NCI-H1694 treated with DMSO at 0.1 percent for 48 hours (cell line): ENCODE results near the gene CASP14.
A peak's percentile ranks its signal among the peaks of the same experiment; 100 is the strongest.
"Not testable (repeated sequence)": the region's sequence is repeated elsewhere in the genome, so short reads cannot be mapped to it uniquely, and the experiment has no call there.

Experiments used
- DNase-seq: peaks from one replicate; lab custom pipeline; 2025; lab: John Stamatoyannopoulos, UW

Gene CASP14

DNA sequence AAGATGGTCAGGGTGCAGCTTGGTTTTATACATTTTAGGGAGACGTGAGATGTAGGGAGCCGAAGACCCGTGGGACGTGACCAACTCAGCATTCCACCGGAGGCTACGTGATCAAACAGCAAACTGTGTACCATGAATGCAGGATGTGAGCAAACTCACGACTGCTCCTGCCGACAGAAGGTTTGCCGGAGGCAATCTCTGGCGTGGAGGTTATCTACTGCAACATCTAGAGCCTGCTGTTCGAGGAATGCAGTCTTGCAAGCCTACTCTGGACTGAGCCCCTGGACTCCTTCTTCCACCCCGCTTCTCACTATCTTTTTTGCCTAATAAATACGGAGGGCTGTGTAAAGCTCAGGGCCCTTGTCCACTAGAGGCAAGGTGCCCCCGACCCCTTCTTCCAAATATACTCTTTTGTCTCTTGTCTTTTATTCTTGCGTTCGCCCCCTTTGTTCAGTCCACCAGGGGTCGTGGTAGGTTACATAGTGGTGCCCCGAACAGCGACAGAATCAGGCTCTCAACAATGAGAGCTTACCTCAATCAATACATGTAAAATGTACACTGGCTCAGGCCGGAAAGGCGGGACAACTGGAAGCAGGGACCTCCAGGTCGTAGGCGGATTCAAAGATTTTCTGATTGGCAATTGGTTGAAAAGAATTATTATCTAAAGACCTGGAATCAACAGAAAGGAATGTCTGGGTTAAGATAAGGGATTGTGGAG lies 23.8 kb downstream of the CASP14 start:
- DNase-seq, result no peak

DNA sequence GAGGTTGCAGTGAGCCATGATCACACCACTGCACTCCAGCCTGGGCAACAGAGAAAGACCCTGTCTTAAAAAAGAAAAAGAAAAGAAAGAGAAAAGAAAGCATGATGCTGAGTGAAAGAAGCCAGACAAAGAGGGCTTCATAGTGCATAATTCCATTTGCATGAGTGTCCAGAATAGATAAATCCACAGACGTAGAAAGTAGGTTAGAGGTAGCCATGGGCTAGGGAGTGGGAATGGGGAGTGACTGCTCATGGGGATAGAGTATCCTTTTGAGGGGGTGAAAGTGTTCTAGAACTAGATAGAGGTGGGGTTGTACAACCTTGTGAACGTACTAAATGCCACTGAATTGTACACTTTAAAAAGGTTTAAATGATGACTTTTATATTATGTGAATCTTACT lies 25.1 kb downstream of the CASP14 start:
- no peak for DNase-seq

DNA sequence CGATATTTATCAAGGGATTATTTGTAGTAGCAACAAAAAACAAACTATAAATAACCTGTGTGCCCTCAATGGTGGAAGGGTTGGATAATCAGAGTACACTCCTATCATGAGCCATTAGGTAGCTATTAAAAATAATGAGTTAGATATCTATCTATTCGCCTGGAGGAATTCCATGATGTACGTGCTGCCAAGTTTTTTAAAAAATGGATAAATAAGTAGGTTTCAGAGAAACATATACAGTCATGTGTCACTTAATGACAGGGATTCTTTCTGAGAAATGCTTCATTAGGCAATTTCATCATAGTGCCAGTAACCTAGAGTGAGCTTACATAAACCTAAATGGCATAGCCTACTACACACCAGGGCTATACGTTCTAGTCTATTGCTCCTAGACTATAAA lies 26.5 kb downstream of the CASP14 start:
- DNase-seq, result no peak

GRCh38 chr19:15080002-15080401 lies 30.7 kb downstream of the CASP14 start:
- DNase-seq, result not testable (repeated sequence)

- DNase-seq, result no peak
Measured at GRCh38 chr19:15081911-15082310, 32.6 kb downstream of the CASP14 start, which contains the start of gene OR1I1. OR1I1 (plus strand) TSS chr19:15082211; CDS start chr19:15087066, 4,855 bp downstream.

GRCh38 chr19:15087182-15087581 lies 37.9 kb downstream of the CASP14 start:
- no peak for DNase-seq

DNA sequence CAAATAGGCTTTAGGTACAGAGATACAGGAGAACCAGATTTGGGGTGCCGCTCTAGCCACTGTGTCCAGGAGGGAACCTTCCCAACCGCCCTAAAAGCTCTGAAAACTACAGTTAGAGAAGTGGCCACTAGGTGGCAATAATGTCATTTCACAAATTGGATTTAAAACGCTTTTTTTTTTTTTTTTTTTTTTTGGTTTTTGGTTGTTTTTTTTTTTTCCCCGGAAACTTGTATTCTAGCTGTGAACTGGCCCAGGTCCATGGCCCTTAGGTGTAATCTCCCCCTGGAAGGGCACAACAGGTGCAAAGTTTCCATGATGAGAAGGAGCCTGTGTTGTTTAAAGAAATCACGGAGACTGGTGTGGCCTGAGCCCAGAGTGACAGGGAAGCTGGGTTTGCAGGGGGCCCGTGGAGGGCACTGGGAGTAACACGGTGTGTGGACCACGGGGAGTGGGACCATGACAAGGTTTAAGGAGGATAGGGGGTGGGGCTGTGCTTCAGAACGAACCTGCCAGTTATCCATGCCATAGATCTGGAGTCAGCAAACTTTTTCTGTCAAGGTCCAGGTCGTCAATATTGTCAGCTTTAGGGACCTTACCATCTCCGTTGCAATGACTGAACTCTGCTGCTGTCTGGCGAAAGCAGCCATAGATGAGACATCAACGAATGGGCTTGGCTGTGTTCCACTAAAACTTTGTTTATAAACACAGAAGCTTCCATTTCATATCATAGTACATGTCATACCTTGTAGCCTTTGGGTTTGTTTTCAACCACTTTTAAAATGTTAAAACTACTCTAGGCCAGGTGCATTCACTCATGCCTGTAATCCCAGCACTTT lies 42.9 kb downstream of the CASP14 start:
- peak; percentile 56 for DNase-seq

DNA sequence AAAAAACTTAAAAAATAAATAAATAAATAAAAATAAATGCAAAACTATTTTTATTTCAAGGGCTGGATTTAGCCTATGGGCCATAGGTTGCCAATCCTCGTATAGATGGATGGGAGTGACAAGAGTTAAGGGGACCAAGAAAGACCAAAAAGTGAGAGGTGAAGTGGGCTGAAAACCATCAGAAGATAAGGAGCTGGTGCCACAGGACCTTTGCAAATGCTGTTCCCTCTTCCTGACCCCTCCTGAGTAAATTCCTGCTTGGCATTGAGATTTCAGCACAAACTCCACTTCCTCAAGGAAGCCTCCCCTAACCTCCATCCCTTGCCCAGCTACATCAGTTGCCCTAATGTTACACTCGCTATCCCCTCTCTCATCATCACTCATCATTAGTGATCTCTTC lies 43.7 kb downstream of the CASP14 start:
- no peak for DNase-seq

DNA sequence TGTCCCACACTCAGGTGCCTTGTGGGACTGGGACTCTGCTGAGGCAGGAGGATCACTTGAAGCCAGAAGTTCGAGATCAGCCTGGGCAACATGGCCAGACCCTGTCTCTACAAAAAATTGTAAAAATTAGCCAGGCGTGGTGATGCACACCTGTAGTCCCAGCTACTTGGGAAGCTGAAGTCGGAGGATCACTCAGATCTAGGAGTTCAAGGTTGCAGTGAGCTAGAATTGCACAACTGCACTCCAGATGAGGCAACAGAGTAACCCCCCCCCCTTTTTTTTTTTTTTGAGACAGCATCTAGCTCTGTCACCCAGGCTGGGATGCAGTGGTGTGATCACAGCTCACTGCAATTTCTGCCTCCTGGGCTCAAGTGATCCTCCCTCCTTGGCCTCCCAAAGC lies 46.9 kb downstream of the CASP14 start:
- DNase-seq, result no peak

GRCh38 chr19:15097980-15098379 lies 48.7 kb downstream of the CASP14 start:
- DNase-seq, result not testable (repeated sequence)

DNA sequence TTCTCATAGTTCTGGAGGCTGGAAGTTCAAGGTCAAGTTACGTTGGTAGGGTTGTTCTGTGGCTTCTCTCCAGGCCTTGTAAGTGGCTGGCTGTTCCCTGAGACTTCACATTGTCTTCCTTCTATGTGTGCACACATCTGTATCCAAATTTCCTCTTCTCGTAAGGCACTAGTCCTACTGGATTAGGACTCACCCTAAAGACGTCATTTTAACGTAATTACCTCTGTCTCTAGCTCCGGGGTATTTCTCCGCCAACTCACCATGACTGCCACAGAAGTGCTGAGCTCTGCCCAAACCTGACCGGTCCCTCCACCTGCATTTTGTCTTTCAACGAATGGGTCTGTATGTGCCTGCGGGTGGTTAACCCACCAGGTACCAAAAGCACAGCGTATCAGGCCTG lies 49.2 kb downstream of the CASP14 start:
- DNase-seq, result no peak

DNA sequence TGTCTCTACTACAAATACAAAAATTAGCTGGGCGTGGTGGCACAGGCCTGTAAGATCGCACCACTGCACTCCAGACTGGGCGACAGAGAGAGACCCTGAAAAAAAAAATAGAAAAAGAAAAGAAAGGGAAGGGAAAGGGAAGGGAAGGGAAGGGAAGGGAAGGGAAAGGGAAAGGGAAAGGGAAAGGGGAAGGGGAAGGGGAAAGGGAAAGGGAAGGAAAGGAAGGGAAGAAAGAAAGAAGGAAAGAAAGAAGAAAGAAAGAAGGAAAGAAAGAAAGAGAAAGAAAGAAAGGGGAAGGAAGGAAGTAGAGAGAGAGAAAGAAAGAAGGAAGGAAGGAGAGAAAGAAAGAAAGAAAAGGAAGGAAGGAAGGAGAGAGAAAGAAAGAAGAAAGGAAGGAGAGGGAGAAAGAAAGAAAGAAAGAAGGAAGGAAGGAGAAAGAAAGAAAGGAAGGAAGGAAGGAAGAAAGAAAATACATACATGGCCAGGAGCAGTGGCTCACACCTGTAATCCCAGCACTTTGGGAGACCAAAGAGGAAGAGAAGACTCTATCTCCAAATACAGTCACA lies 49.8 kb downstream of the CASP14 start:
- DNase-seq, result no peak

- peak; percentile 17 for DNase-seq
Measured at GRCh38 chr19:15101479-15102082, 52.3 kb downstream of the CASP14 start.

DNA sequence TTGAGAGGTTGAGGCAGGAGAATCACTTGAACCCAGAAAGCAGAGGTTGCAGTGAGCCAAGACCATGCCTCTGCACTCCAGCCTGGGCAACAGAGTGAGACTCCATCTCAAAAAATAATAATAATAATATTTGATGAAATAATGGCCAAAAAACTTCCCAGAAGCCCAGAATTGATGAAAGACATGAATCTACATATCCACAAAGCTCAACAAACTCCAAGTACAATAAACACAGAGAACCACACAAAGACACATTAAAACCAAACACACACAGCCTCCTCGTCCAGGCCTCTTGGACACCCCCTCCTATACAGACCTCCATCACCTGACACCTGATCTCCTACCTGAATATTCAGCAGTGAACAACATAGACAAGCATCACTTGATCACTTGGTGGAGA lies 54.7 kb downstream of the CASP14 start:
- no peak for DNase-seq

DNA sequence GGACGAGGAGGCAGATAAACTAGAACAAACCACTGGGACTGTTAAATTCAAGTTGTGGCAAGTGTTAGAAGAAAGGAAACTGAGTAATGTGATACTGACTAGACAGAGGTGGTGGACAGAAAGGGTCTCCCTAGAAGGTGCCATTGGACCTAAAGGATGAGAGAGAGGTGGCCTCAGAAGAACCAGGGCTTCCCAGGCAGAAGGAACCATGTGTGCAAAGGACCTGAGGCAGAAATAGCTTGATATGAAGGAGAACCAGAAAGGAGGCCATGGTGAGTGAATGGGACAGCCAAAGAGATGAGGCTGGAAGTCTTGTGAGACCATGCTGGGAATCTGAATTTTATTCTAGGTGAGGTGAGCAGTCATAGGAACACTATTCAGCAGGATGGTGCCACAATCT lies 55.1 kb downstream of the CASP14 start:
- no peak for DNase-seq

DNA sequence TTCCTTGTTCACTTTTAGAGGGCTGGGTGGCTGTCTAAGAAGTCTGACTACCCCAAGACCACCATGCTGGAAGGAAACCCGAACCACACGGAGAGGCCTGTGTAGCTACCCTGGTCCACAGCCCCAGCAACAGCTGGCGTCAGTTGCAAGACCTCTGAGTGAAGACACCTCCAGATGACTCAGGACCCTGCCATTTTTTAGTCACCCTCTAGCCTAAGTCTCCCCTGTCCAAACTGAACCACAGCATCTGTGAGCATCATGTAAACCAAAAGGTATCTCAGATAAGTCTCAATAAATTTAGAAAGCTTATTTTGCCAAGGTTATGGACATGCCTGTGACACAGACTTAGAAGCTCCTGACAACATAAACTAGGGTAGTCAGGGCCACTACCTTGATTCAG lies 55.8 kb downstream of the CASP14 start:
- no peak for DNase-seq

DNA sequence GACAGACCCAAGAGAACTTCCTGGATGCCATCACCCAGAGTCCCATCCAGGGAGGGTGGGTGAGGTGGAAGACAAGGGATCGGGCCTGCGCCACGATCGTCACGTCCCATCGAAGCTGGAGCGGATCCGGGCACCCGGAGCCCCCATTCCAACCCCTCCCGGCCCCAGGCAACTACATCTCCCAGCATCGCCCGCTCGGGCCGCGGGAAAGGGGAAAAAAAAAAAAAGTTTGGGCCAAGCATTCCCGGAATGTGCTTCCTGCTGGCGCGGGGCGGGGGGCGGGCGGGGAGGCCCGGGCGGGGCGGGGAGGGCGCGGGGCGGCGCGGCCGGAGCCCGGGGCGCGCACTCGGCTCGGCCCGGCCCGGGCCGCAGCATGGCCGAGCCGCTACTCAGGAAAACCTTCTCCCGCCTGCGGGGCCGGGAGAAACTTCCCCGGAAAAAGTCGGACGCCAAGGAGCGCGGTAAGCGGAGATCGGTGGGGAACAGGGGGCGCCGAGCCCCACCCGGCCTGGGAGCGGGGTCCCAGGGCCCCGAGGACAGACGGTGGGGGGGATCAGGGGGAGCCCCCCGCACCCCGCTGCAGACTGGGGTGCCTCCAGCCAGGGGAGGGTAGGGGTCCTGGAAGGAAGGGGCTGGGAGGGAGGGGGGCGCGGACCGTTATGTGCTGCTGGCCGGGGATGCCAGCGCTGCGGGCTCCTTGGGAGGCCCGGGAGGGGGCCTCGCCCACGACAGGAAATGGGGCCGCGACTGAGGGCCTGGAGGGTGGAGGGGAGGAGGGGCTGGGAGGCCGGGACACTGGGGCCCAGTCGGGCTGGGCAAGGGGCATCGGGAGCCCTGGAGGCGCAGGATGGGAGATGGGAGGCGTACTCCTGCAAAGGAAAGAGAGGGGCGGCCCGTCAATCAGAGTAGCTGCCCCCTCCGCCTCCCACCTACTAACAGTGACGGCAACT lies 58.1 kb downstream of the CASP14 start, which contains the start of gene SYDE1:
SYDE1 (plus strand) TSS at position 341 of the 950 bp plus-strand sequence; CDS start at position 374, 33 bp downstream.
- no peak for DNase-seq
